ENCODE data around the gene PIP4K2A. TPM values are rescaled to one million over a fixed set of nuclear protein-coding genes. Genes with fewer than 3 reads are reported as not detected.
A peak's percentile ranks its signal among the peaks of the same experiment; 100 is the strongest.

Gene PIP4K2A
- total RNA-seq, 1 donor from 2014 or later, result 44.2 TPM

DNA sequence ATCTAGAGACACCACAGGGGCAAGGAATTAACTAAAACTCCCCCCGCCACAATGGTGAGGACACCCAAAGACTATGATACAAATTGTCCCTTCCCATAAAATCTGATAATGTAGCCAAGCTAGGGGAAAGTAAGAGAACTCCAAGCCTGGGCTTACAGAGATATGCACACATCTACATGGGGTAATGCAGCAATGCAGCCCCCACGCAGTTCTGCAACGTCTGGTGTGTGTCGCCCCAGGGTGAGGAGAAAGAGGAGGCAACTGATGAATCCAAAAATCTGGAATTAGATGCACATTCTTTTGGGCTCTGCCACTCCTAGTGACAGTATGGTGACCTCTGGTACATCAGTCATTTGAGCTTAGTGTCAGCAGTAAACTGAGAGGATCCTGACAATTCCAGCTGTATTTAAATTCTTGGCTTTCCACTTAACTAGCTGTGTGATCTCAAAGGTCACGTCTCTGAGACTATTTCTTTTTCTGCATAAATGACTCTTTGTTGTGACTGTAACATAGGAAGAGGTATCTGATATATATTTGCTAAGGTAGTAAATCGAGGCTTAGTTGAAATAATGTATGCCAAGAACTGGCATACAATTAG lies 51.5 kb downstream of the PIP4K2A start:
- DNase-seq, result no peak

DNA sequence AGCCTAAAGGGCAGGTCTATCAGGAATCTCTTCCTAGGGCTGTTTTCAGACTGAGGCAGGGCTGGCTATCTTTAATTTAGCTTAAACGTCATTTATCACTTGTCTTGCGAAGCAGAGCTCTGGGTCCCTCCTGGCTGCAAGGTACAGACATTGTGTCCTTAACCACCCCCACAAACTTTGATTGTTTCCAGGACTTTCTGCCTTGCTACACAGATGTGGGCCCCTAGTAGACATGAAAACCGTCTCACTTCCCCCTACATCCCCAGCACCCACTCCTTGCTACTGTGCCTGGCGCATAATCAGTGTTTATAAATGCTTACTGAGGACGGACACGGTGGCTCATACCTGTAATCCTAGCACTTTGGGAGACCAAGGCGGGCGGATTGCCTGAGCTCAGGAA lies 54.5 kb downstream of the PIP4K2A start:
- no peak for DNase-seq

DNA sequence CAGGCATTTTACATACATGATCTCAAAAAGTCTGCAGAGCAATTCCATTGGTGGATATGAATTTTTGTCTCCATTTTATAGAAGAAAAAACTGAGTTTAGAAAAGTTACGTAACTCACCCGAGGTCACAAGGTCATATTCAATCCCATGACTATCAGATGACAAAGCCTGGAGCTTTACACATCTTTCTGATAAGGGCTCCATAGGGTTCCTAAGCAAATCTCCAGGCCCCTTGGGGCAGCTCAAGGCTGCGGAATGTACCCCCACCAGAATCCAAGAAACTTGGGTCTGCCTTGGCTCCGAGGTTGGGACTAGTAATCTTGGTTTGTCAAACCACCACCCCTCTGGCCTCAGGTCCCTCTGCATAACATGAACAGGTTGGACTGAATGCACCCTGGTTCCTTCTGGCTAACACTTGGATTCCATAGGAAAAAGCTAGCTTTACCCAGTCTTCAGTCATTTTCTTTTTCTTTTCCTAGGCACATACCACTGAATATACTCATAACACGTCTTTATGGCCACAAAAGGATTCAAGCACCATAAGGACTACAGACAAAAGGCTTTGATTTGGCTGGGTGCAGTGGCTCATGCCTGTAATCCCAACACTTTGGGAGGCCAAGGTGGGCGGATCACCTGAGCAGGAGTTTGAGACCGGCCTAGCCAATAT lies 55.5 kb downstream of the PIP4K2A start:
- DNase-seq, result no peak

DNA sequence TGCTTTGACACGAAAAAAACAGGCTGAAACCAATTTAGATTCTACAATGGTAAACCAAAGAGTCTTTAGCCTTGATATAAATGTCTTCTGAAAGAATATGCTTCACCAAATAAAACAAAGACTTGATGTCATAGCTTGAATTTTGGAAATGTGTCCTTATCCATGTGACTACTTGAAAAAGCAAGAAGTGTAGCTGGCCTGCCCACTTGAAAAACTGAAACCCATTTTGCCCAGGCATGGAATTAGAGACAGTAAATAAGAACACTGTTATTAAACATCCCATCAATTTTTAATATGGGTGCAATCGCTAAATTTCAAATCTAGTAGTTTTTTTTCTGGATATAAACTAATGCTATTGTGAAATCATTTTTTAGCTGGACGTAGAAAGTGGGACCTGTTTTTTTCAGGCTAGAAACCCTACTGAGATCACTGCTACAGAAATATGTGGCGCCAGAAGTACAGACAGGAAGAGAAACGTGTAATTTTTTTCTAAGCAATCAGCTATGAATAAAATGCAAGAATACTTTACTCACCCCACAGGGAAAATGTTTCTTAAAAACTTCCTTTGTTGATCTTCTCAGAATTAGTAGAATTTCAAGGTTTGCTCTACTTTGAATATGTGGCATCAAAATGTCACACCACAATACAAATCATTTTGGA lies 56.7 kb downstream of the PIP4K2A start:
- DNase-seq, result peak; percentile 33

DNA sequence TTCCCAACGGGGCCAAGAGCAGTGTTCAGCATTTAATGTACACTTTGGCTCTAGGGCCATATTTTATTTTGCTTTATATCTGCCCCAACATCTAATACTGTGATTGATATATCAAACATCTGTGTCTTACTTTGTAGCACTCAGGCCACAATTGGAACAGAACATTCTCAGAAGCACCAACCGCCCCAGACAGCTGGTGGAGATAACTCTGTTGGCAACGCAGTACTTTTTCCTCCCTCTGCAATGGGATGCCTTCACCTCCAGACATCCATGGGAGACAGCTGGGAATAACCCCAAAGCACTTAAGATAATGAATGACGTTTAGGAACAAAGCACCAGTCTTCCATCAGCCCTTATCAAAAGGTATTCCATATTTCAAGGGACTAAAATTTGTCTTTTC lies 57.4 kb downstream of the PIP4K2A start:
- DNase-seq, result no peak

DNA sequence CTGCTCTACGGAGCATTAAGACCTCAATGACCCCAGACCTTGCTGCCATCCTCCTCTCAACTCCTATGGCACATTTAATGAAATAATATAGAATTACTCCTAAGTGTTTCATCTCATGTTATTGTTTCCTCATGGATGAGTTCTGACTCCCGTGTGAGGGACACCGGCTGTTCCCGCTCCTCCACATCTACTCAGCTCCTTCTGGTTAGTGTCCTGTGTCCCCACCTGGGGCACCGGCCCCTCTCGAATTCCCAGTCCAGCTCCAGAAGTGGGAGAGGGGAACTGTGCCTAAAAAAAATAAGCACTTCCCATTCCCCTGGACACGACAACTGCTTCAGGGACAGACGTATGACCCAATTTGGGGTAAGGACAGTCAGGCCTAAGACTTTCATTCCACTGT lies 58.3 kb downstream of the PIP4K2A start:
- no peak for DNase-seq

DNA sequence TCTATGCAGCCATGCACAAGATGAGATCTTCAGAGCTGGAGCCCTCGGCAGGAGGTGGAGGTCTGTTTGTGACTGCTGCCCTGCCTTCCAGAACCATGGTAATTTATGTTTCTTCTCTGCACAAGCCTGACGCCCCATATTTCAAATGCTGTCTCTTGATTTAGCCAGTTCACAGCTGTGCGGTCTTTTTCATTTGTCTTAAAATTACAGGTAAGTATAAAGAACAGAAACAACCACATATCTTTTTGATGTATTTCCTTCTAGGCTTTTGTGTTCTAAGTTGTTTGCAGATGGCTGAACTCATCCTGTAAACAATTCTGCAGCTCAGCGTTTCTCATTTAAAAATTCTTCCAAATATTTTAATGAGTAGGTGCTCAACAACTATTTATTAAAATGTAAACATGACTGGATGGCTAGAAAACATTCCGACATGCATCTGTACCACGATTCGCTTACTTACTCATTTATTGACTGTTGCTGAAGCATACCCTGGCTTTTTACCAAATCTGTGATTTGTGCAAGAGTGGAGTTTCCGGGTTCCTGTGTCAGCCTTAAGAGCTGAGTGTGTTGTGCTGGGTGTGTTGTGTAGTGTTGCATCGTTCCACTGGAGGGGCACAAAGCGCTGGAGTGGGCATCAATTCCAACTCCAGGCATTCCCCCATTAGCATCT lies 58.9 kb downstream of the PIP4K2A start:
- peak; percentile 50 for DNase-seq

DNA sequence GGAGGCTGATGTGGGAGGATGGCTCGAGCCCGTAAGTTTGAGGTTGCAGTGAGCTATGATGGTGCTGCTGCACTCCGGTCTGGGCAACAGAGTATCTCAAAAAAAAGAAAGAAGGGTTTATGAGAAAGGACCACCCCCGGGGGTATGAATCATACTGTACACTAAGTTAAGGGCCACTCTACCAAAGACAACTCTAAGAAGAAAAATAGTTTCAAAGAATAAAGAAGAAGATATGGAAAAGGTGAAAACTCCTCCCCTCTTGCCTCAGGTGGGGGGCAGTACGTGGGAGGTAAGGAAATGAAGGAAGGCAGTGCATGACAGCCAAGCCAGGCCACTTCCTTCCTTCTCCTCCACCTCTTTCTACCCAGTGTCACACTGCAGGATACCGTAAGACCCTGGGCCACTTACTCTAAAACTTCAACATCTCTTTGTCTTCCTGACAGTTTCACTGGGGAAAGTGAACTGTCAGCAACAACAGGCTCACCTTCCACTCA lies 61.3 kb downstream of the PIP4K2A start:
- DNase-seq, result no peak

DNA sequence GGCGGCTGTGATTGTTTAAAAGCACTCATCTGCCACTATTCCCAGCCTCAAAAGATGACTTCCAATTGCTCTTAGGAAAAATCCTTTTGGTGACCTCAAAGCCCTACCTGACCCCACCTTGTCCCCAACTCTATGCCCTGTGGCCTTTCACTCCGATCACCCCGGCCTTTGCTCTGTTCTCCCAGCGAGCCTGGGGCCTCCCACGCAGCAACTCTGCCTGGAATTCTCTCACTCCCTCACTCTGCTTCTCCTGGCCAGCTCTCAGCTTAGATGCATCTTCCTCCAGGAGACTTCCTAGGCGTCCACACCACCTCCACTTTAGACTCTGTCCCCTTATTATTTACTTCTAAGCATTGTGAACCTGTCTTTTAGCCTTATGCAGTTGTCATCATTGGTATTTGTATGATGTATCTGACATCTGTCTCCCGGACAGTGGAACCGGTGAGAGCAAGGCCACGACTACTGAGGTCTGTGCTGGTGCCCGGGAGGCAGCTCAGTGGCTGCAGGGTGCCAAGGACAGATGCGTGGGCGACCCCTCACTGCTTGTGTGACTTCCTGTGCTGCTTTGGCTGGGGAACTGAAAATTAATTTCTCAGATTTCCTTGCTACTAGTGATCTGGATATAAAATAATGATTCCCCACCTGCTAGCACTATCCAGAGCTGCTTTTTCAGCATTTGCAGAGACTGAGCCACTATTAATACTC lies 63.0 kb downstream of the PIP4K2A start:
- no peak for DNase-seq

DNA sequence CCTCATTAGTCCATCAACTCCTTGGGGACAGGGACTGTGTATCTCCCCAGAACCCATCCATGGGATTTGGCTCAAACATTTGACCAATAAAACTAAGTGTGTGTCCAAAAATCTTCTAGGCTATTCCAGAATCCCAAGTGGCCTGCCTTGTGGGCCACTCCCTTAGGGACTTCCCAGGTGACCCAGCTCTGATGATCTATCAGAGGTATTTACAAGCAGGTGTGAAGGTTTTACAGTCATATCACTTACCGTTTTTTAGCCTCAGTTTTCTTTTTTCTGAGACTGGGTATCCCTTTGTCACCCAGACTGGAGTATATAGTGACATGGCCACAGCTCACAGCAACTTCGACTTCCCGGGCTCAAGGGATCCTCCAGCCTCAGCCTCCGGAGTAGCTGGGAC lies 64.4 kb downstream of the PIP4K2A start:
- no peak for DNase-seq

DNA sequence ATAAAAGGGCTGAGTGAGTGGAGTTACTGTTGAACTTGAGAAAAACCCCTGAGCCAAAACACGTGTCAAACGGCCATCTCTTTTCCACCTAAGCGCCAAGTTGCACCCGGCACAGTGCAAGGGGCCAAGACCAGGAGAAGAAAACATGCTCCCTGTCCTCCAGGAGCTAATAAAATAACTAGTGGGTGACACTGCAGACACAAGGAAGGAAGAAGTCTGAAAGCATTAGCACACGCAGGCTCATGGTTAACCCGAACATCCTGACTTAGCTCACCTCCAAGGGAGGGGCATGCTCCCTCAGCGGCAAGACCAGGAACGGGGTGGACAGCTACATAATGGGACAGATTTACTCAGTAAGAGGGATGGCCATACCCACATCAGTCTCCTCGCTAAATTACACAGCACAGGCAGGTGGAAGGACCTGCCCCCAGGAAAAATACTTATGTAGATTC lies 65.0 kb downstream of the PIP4K2A start:
- no peak for DNase-seq

DNA sequence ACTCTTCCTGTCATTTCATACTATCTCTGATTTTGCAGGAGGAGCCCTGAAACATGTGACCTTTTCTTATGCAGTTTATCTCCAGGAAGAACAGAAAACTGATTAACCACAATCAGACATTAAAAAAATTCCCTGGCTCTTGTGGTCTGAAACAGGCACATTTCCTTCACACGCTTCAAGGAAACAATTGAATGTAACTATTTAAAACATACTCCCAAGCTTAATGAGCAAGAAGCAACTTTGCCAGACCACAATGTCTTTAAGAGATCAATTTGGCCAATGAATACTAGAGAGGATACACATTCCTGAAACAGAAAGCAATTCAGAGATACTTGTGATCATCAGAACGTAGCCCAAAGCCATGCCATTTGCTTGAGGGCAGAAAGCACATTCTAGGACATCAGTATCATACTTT lies 65.8 kb downstream of the PIP4K2A start:
- DNase-seq, result peak; percentile 65

DNA sequence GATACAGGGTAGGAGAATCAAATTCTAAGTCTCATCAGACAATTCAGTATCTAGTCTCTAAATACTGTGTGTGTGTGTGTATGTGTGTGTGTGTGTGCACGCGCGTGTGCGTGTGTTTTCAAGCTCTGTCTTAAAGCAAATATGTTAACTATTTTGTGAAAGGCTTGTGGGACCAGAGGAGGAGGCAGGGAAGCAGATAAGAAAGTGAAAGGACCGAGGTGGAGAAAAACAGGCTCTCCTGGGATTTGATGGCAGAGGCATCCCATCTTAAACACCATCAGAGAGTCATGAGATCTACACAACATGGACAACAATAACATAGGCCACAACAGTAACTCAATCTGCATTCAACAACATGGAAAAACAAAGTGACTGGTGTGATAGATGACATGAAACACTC lies 67.1 kb downstream of the PIP4K2A start:
- DNase-seq, result no peak

DNA sequence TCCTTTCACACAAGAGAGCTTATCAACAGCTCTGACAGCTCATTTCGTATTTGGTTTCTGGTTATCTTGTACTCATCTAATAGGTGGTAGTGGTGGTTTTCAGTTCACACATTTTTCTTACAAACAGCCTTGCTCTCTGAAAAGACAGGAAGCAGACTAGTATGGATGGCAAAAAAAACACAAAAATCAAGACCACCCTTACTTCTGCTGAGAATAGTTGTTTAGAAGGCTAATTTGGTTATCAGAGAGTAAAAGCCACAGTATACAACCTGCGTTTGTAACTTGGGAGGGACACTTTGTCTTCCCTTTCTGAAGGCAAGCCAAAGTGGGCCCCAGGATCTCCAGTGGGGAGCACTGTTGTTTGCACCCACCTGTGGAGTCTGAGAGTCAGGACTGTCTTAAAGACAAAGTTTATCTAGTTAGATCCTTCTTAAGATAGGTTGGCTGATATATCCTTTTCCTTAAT lies 68.0 kb downstream of the PIP4K2A start:
- DNase-seq, result no peak

DNA sequence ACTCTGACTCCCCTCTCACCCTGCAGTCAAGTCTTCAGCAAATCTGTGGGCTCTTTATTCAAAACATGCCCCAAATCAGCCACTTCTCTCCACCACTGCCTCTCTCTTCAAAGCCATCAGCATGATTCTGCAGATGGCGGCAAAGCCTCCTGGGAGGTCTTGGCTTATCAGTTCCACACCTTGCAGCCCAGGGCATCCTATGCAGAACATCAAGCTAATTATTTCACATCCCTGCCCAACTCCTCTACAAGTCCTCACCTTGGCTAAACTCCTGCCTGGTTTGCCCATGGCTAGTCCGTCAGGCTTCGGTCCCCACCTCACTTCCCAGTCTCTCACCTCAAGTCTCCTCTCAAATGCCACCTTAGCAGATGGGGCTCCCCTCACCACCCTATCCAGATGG lies 70.2 kb downstream of the PIP4K2A start:
- DNase-seq, result no peak

DNA sequence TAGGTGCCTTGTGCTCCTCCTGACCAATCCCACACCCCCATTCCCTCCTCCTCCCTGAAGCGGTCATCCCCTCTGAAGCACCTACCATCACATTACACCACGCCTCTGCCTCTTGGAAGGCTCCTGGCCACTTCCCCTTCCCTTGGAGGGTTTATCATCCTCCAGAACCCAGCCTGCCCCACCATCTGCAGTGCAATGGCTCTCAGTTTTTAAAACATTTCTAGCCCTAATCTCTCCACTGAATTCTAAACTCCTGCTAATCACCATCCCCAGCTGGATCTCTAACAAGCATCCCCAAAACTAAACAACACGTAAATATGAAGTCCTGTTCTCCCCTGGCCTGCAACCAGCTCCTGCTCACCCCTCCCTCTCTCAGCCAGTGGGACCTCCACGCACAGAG lies 70.6 kb downstream of the PIP4K2A start:
- no peak for DNase-seq

DNA sequence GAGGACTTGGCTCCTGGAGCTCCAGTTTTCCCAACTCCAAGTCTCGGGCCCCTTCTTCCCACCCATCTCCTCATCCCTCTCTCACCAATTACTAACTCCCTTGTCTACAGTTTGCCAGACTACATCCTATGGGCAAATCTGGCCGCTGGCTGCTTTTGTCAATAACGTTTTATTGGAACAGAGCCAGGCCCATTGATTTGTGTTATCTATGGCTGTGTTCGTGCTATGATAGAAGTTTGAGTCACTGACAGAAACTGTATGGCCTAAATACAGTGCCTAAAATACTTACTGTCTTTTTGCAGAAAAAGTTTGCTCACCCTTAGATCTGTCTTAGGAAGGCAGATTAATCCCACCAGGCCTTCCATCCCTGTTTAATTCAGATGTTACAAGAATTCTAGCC lies 71.3 kb downstream of the PIP4K2A start:
- DNase-seq, result no peak

DNA sequence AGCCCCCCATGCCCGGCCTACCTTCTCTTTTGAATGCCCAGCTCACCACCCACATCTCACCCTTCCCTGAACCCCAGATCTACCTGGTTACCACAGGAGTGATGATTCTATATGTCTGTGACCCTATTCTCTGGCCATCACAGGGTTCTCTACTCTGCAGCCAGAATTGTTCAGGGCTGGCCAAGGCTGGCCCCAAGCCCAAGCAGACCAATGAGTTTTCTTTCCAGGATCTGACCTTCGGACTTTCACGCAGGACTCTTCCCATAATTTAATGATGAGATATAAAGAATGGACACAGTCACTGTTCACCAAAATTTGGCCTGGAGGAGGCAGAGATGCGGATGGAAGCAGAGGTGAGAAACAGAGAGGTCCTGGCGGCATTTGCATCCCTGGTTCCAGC lies 72.6 kb downstream of the PIP4K2A start:
- no peak for DNase-seq

DNA sequence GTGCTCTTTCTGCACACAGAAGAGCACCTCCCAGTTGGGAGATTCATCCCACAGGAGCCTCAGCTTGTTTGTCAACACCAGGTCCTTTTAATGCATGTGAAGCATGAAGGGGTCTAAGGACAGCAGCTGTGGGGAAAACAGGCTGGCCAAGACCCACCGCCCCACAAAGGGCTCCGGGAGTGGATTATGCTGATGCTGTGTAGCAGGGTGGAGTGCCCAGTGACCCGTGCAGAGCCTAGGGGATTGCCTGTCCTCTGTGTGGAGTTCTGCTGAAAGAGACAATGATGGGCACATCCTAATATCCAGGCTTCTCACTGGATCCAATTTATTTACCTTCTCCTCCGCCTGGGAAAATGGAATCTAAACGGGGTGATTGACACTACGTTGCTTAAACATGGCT lies 74.0 kb downstream of the PIP4K2A start:
- DNase-seq, result no peak

DNA sequence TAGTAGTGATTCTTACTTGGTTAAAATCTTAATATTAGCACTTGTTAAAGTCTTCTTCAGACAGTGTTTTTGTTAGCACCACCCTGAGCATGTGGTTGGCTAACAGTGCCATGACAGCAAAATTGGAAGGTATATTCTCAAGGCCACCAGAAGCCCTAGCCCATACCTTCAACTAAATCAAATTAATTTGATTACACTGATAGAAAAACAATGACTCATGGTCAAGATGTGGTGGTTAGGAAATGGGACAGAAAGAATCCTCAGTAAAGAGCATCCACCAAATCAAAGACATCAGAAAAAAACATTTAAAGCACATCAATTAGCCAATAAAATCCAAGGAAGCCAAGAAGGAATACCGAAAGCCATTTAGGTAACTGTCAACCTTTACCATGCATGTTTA lies 75.5 kb downstream of the PIP4K2A start:
- no peak for DNase-seq

DNA sequence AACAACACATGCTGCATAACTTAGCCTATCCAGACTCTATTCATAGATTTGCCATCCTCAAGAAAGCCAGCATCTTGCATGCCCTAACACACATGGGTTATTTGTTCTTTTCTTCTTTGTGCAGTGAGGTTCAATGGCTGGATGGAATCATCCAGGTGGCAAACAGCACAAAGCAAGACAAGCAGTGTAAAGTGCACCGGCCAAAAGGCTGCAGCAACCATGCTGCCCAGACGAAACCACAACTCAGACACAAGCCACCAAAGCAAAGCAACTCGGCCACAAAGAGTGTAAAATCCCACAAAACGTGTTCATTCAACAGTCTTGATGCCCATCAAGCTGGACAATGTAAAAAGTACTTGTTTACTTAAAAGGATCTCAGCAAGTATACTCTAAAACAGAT lies 76.9 kb downstream of the PIP4K2A start:
- DNase-seq, result no peak

DNA sequence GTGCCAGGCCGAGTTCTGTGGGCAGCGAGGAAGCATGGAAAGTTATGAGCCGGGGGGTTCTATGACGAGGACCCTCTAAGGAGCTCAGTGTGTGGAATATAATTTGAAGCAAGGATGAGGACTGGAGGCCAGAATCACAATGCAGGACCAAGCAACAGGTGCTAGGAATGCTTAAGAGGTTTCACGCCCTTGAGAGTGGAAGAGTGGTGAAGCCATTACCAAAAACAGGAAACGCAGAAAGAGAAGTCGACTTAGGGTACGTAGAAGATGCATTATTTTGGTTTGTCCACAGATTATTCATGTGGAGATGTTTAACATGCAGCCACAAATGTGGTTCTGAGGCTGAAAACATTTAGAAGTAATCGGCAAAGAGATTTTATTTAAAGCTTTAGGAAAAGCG lies 78.7 kb downstream of the PIP4K2A start:
- no peak for DNase-seq

Data from dermis blood vessel endothelial cell (primary cell).